GM21723 (cell line): ENCODE results near the gene DPM3.
"Not testable (repeated sequence)": the region's sequence is repeated elsewhere in the genome, so short reads cannot be mapped to it uniquely, and the experiment has no call there.

Experiments used
- ATAC-seq: cut with Tn5 transposase; IDR thresholded peaks from one replicate; pipeline ENCODE4 v1.9.1; 2021; ENCODE audit warnings: mild to moderate bottlenecking, moderate library complexity; ENCODE audit not compliant: unreplicated experiment

Gene DPM3, protein sequence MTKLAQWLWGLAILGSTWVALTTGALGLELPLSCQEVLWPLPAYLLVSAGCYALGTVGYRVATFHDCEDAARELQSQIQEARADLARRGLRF

DNA sequence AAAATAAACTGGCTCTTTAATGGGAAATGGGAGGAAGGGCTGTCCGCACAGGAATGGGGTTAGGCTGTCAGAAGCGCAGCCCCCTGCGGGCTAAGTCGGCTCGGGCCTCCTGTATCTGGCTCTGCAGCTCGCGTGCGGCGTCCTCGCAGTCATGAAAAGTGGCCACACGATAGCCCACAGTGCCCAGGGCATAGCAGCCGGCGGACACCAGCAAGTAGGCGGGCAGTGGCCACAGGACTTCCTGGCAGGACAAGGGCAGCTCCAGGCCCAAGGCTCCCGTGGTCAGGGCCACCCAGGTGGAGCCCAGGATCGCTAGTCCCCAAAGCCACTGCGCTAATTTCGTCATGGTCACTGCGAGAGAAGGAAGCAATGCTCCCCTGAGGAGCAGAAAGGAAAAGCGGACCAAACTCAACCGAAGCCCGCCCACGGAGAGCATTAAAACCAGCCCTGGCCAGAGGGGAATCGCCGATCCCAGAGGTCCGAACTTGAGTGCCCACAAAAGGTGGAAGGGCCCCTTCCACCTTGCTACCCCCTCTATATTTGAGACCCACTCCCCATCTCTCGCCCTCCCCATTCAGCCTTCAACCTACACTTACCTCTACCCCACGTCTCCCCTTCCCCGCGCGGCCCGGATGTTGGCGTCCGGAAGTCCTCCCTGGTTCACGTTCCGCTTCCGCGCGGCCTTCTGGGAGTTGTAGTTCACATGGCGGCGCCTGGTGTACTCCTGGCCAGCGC is at the start of gene DPM3:
DPM3 (minus strand) TSS at position 637 of the 735 bp plus-strand sequence; CDS start at position 346, 291 bp downstream.
- ATAC-seq = peak; percentile 70

DNA sequence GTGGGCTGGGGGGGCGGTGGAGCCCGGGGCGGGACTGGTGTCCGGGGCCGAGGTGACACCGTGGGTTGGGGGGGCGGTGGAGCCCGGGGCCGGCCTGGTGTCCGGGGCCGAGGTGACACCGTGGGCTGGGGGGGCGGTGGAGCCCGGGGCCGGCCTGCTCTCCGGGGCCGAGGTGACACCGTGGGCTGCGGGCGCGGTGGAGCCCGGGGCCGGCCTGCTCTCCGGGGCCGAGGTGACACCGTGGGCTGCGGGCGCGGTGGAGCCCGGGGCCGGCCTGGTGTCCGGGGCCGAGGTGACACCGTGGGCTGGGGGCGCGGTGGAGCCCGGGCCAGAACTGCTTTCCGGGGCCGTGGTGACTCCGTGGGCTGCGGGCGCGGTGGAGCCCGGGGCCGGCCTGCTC is 49.6 kb upstream of the DPM3 start:
- not testable (repeated sequence) for ATAC-seq

DNA sequence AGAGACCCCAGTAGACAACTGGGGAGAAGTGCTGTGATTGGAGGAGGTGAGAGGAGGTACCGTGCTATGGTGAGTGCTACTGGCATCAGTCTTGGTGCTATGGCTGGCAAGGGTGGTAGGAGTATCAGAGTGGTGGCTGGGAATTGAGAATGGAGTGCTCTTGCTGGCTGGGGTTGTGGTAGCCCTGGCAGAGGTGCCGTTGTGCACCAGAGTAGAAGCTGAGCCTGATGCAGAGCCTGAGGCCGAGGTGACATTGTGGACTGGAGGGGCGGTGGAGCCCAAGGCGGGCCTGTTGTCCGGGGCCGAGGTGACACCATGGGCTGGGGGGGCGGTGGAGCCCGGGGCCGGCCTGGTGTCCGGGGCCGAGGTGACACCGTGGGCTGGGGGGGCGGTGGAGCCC is 47.9 kb upstream of the DPM3 start:
- ATAC-seq = no peak

DNA sequence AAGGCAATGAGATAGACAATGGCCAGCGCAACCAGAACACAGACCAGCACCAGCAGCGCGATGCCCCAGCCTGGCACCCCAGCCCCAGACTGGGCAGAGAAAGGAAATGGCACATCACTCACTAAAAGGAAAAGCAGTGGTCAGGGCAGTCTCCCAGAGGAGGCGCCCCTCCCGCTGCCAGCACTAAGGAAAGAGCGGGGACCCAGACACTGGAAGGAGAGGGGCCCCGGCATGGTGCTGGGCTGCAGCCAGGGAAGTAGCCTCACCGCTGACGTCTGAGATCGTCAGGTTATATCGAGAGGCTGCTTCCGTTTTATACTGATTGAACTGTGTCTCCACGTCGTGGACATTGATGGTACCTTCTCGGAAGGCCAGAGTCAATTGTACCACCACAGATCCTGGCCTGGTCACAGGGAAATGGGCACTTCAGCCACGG is 47.1 kb upstream of the DPM3 start:
- ATAC-seq = no peak

DNA sequence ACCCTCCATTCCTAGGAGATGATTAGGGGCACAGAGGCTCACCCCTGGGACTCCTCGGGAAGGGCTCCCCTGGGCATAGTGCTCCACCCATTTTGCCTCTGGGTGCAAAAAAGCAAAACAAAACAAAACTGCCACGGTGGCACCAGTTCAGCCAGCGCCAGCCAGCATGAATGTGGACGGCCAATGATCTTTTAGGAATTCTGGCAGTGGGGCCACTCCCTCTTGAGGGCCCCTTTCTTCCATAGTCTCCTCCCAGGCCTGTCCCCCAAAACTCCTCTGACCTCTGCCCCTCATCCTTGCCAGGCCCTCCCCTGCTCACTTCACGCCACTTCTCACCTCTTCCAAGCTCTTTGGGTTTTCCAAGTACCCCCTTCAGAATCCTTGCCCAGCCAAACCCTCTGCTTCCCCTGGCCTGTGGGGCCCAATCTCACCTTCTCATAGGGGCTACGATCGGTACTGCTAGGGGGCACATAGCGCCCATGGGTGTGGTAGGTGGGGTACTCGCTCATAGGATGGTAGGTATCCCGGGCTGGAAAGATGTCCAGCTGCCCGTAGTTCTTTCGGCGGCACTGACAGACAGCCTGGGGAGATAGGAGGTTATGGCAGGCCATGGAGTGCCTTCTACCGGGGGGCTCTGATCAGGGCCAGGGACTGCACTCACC is 46.6 kb upstream of the DPM3 start:
- ATAC-seq = no peak

DNA sequence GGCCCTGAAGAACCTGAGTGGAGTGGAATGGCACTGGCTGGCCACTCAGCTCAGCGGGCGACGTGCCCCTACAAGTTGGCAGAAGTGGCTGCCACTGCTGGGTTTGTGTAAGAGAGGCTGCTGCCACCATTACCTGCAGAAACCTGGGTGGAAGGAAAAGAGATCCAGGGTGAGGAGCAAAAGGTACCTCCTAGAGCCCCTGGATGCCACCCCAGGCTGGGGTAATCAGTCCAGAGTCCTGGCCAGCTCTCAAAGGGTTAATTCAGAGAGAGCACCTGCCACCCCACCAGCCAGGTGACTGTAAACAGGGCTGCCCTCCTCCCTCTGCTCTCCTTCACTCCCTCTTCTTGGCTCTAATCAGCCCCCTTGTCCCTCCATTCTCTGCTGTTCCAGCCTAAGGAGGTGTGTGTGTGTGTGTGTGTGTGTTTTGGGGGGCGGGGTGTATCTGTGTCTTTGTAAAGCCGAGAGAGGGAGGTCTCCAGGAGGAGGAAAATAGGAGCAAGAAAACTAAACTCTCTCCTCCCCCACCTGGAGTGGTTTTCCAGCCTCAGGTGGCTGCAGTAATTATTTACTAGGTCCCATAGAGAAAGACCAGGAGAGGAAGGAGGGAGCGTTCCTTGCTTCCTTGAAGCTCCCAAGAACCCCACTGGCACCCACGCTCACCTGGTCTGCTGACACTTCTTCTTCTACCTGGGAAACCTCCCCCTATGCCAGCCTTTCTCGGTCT is 45.9 kb upstream of the DPM3 start:
- ATAC-seq = no peak

DNA sequence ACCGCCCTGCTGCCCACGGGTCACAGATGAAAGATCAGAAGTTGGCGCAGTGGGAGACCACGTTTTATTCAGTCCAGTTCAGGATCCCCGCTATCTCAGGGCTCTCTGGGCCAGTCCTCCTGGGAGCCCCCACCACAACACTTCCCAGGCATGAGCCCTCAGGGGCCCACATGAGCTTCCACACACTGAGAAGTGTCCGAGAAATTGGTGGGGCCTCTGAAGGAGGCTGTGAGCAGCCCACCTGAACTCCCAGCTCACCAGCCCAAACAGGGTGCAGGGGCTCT is 45.4 kb upstream of the DPM3 start:
- peak; percentile 8 for ATAC-seq

DNA sequence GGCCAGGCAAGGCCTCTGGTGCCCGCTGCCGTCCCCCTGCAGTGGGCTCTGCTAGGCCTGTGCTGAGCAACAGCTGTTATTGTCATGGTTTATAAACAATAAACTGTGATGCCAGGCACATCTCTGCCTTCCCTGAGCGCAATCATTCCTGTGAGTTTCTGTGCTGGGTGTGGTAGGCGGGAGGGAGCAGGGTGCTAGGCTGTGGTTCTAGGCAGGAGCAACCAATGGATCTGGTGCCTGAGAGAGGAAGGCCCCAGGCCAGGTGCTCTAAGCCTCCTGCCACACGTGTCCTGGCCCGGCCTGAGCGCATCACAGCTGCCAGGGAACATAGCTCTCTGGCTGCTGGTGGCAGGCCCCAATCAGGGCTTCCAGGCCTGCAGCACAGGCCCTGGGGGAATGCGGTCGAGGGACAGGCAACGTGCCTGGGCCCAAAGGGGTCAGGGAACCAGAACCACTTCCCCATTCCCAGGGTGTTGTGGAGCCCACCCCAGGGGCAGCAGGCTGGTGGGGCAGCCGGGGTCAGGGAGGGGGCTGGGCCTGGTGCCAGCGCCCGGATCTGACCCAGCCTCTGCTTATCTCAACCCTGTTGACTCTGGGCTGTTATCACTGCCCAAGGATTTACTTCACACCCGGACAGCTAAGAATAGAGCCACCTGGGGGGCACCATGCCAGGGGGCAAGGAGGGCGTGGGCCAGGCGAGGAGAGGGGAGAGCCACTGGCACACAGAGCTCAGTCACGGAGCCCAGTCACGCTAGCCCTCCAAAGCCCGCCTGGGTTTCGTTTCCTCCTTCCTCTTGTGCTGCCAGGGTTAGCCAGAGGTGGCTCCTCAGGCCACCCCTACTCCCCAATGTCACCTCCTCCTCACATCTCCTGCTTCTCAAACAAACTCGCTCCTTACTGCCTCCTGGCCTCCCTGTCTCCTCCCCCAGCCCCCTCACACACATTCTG is 44.8 kb upstream of the DPM3 start:
- ATAC-seq = peak; percentile 85

DNA sequence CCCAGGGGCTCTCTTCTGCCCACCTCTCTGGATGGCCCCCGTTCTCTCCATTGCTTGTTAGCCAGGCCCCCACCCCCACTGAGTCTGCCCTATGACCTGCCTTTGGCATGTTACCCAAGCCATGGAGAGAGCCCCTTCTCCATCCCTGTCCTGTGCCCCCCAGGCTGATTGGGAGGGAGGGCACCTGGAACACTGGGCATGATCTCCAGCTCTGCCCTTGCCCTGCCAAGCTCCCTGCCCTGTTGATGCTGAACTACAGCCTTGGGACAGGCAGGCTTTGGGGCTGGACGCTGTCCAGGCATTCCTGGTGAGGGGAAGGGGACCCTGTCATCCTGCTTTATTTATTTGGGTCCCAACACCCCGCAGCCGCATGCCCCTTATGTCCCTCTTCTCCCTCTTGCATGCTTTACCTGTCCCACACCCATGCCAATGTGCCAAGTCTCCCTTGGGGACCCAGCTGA is 44.0 kb upstream of the DPM3 start:
- ATAC-seq = no peak

DNA sequence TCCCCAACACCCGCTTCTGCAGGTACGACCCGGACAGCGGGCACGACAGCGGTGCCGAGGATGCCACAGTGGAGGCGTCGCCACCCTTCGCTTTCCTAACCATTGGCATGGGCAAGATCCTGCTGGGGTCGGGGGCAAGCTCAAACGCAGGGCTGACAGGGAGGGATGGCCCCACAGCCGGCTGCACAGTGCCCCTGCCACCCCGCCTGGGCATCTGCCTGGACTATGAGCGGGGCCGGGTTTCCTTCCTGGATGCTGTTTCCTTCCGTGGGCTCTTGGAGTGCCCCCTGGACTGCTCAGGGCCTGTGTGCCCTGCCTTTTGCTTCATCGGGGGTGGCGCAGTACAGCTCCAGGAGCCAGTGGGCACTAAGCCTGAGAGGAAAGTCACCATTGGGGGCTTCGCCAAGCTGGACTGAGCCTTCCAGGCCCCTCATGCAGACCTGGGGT is 43.5 kb upstream of the DPM3 start:
- no peak for ATAC-seq

DNA sequence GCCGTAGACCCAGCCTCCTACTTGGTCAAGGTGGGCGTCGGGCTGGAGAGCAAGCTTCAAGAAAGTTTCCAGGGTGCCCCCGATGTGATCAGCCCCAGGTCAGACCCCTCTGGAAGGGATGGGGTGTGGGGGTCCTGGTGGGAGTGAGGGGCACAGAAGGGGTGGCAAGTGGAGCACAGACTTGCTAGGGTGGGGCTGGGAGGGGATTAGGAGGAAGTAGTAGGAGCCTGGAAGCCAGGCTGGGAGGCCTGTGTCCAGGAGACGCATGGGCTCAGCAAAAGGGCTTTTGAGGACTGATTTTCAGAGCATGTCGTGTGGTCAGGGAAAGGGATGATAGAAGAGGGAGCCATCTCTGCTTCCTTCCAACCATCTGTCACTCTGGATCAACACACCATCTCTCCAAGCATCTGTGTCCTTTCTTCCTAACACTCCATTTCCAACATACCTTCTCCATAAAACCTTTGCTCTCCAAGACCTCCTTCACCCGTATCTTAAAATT is 41.8 kb upstream of the DPM3 start:
- no peak for ATAC-seq

DNA sequence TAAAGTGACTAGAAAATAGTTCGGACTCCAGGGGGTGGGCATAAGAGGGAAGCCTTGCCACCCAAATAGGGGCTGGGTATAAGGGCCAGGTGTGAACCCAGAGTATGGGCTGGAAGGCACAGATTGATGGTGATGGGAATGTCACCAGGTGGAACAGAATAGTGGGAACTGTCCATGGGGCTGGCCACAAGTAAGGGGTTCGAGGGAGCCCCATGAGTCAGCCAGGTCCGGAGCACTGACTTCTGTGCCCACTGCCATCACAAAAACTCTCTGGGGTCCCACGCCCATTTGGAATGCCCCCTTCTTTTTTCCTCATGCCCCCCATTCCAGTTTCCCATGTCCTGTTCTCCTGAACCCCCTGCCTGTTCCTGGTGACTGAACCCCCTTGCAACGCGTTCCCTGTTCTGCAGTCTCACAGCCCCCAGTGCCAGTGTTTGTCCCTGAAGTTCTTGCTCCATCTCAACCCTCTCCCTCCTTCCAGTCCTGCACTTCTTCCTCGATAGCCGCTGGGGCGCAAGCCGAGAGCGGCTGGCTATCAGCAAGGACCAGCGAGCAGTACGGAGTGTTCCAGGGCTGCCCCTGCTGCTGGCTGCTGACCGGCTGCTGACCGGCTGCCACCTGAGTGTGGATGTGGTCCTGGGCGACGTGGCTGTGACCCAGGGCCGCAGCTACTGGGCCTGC is 41.2 kb upstream of the DPM3 start:
- ATAC-seq = no peak

DNA sequence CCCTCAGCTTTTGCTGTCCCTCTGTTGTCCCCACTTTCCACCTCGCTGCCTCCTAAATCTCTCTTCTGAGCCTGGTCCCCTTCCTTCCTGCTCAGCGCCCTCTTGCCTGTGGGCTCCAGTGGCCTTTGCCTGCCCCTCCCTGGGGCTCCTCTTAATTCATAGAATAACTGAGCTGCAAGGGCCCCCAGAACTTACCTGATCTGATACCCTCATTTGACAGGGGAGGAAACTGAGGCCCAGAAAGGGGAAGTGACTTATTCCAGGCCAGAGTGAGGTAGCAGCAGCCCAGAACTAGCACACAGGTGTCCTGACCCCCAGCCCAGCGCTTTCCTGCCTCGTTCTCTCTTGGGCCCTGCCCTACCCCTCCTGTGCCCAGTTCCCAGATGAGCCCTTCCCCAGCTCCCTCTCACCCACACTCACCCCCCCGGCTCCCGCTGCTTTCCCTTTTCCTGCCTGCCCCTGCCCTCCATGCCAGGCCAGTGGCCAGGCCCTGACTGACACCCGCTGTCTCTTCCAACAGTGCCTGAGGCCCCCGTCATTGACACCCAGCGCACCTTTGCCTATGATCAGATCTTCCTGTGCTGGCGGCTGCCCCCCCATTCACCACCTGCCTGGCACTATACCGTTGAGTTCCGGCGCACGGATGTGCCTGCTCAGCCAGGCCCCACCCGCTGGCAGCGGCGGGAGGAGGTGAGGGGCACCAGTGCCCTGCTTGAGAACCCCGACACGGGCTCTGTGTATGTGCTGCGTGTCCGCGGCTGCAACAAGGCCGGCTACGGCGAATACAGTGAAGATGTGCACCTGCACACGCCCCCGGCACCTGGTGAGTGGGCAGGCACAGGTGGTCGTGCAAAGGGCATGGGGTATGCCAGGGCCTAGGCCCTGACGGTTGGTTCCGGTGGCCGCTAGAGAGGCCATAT is 39.0 kb upstream of the DPM3 start:
- ATAC-seq = no peak

DNA sequence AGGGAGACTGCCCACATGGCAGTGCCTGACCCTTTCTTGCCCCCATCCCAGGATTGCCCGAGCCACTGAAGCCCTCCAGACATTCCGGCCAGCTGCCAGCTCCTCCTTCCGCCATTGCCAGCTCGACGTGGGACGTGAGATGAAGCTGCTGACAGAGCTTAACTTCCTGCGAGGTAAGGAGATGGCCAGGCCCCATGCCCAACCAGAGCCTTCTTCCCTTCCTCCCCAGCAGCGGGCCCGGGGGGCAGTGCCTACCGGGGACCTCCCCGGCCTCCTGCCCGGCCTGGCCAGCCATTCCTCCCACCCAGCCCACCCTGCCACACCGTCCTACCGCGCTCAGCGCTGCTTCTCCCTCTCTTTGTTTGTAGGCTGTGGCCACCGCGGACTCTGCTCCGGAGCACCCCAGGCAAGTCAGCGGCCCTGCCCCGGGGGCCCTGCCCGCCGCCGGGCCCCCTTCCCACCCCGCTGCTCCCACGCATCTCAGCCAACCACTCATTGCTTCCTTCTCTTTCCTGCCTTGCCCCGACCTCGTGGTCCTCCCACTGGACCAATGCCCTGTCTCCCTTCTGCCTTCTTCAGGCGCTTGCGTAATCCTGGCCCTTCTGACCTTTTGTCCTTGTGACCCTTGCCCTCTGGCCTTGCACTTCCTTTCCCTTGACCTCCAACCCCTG is 38.2 kb upstream of the DPM3 start:
- no peak for ATAC-seq

DNA sequence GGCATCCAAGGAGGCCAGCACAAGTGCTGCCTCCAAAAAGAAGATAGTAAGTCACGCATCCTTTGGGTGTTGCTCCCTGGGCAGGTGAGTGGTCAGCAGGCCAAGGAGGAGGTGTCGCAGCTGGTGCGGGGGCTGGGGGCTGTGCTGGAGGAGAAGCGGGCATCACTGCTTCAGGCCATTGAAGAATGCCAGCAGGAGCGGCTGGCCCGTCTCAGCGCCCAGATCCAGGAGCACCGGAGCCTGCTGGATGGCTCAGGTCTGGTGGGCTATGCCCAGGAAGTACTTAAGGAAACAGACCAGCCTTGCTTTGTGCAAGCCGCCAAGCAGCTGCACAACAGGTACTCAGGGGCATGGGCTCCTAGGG is 37.6 kb upstream of the DPM3 start:
- no peak for ATAC-seq

DNA sequence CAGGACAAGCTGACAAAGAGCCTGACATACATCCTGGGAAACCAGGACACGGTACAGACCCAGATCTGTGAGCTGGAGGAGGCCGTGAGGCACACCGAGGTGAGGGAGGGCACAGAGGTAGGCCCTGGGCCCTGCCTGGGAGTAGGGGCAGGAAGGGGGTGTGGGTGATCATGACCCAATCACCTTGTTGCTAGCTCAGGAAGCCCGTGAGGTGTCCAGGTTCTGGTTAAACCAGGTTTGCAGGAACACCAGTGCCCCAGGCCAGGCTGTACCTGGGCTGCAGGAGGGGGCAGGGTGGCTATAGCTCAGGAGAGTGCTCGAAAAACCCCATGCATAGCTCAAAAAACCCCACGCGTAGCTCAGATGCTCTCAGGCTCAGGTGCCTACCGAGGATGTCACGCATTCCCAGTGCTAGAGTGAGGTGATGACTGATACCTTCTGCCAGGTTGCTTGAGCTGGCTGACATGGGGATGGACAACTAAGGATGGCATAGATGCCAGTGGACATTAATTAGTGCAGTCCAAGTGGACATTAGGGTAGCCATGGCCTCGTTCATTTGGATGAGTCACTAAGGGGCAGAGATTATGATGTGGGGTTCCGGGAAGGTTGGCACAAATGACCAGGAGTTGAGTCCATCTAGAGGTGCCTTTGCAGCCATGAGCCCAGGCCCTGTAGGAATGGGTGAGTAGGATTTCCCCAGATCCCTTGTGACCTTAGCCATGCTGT is 37.0 kb upstream of the DPM3 start:
- ATAC-seq = no peak

DNA sequence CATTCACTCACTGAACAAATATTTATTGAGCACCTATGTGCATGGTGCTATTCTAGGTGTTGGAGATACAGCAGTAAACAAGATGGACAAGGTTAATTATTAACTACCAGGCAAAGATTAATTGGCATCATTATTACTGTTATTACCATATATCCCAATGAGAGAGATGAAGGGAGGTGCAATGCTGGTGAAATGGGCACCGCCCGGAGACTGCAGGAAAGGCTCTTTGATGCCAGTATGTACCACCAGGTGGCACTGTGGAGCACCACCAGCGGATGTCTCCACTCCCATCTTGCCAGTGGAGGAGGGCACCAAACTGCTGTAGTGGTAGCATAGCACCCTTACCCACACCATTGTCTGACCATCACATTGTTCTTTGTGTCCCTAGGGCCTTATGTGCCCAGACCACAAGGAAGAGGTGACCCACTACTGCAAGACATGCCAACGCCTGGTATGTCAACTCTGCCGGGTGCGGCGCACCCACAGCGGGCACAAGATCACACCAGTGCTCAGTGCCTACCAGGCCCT is 36.3 kb upstream of the DPM3 start:
- no peak for ATAC-seq
